ENCODE data around the gene EYS.

- TF ChIP-seq CTCF (IDR thresholded peaks at IDR 0.05) (no peak), POLR2A (IDR thresholded peaks at IDR 0.05) (no peak)
These were observed 1126.7 kb downstream of the EYS start for GRCh38 chr6:64580346-64580745.
